Left forelimb (tissue), 1 donor: ENCODE measurements around the gene TMEFF2.

Experiments
- DNase-seq: peaks from one replicate; pipeline ENCODE4 v3.0.0-alpha.2; 2018; ENCODE audit warnings: low spot score

The TMEFF2 gene

GRCh38 chr2:192011196-192011595 is 183.5 kb downstream of the TMEFF2 start:
- no peak for DNase-seq

DNA sequence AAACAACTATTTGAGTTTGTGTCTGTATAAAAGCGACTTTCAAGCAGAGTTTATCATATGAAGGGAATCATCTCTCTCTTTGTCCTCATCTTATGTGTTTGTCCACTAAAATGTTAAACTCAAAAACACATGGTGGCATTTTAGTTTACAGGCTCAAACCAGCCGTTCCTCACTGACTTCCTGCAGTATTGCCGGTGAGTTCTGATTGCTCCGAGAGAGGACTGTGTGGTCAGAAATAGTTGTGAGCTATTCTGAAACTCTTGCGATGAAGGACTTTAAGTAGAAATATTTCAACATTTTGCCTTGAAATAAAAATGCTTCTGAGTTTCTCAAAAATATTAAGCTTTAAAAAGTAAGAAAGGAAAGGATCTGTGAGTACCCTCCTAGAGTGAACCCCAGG is 184.7 kb downstream of the TMEFF2 start:
- DNase-seq: no peak

GRCh38 chr2:192007581-192008228 is 187.0 kb downstream of the TMEFF2 start:
- no peak for DNase-seq

GRCh38 chr2:192005211-192005610 is 189.5 kb downstream of the TMEFF2 start:
- no peak for DNase-seq

DNA sequence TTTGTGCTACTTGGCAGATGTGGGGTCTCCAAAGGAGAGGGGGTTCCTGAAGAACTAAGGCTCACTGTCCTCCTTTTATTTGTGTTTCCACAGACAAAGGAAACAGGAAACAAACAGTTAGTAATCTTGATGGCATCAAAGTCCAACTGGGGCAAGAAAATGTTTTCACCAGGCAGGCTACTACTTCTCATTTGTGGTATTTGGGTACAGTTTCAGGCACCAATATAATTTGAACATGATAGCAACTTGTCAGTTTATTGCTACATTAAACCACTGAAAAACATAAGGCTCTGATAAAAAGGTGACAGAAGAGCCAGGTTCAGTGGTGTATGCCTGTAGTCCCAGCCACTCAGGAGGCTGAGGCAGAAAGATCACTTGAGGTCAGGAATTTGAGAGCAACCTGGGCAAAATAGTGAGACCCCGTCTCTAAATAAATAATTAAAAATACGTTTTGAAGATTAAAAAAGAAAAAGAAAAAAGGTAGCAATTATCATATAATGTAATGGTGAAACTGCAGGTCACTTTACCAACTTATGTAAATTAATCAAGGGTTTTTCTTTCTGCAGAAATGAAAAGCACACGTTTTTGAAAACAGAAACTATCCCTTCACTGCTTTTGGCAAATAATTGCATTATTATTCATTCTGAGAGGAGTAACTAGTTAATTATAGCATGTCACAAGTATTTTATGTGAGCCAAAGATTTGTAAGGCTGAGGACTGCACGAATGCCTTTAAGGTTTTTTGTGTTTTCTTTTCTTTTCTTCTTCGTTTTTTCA is 190.4 kb downstream of the TMEFF2 start:
- DNase-seq: no peak

- no peak for DNase-seq
These were observed 192.3 kb downstream of the TMEFF2 start for GRCh38 chr2:192002418-192002817.

- no peak for DNase-seq
These were observed 194.3 kb downstream of the TMEFF2 start for GRCh38 chr2:192000196-192000980.

DNA sequence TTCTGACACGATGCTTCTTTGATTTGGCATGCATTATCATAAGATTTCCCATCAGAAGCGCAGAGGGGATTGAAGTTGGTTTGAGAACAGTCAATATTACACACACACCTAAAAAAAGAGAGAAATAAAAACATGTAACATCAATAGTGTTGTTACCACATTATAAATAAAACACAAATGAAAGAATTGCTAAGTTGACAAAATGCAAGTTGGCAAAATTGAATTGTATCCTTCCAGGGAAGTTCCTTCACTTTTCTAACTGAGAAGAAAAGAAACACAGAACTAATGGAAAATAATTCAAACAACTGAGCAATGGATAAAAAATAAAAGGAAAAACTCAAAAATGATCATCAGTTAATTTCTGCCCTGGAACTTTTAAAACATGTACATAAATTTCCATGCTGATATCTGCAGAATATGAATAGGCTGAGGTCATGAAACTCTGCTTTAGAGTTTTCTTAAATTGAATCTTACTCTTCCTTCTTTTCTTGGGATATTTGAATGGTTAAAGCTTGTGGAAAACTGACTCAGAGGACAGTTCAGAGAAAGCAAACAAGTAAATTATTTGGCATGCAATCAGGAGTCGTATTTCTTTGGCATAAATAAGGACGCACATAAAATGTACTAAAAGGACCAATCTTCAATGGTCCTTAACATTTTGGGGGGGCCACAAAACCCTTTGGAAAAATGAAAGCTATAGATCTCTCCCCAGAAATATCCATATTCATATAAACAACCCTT is 195.5 kb downstream of the TMEFF2 start:
- DNase-seq: no peak

GRCh38 chr2:191995285-191995684 is 199.4 kb downstream of the TMEFF2 start:
- no peak for DNase-seq

GRCh38 chr2:191994749-191995148 is 200.0 kb downstream of the TMEFF2 start:
- no peak for DNase-seq

- no peak for DNase-seq
These were observed 203.3 kb downstream of the TMEFF2 start for GRCh38 chr2:191991442-191991841.

DNA sequence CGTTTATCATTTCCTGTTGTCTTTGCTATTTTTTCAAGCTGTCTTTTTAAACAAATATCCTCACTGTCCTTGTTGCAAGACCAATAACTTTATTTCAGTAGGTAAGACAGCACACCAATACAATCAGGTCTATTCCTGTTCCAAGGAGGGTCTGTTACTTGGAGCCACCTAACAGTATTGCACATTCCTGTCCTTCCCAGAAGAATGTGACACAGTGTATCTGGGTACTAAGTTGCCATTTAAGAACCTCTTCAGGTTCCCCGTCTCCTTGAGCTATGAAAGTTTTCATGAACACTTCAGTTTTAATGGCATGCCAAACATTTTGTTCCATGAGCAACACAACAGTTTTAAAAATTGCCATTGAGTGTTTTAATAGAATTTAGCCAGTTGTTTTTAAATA is 209.0 kb downstream of the TMEFF2 start:
- DNase-seq: no peak

DNA sequence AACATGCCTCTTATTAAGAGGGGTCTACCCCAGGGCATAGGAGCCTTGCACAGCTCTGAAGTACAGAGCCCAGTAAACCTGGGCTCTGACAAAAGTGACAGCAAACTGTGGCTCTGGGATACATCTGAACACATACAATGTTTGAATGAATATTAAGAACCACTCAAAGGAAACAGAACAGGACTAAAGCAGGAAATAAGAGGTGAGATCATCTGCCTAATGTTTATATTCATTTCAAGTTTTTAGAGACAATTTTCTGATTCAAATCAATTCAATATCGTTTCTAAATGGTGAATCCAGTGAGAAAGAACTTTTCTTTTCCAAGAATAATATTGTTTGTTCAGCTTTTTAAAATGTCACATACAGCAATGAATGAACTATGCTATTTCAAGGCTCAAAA is 211.1 kb downstream of the TMEFF2 start:
- no peak for DNase-seq

DNA sequence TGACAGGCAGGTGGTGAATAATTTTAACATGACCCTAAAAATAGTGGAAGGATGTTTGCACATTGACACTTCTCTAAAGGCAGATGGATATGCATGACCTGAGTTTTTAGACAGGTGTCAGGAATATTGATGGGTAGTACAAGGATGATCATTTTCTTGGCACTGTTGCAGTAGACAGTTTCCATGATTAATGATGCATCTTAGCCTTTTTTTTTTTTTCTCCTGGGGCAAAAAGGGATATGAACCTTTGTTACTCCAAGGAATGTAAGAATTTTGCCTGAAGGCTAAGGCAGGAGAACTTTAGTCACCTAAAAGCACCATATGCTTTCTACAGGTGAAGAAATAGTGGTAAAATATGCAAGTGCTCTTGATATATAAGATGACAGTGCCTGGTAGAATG is 211.5 kb downstream of the TMEFF2 start:
- no peak for DNase-seq

DNA sequence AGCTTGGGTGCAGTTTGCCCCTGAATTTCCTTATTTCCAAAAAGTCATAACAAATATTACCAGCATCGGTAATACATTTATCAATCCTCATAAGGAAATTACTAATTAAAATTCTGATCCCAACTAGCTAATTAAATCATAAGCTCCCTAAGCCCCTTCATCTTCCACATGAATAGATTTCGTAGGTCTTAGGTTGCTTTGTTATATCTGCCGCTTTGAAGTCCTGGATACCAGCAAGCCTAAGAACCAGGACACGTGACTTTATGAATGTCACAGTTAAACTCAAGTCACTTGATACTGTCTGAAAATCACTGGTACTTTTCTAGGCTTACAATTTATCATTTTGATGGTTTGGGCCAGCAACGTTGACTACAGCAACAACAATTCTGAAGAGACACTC is 213.0 kb downstream of the TMEFF2 start:
- no peak for DNase-seq

GRCh38 chr2:191980483-191980882 is 214.2 kb downstream of the TMEFF2 start:
- DNase-seq: no peak

GRCh38 chr2:191979221-191979730 is 215.5 kb downstream of the TMEFF2 start:
- no peak for DNase-seq

- DNase-seq: no peak
These were observed 217.0 kb downstream of the TMEFF2 start for GRCh38 chr2:191977754-191978153.

DNA sequence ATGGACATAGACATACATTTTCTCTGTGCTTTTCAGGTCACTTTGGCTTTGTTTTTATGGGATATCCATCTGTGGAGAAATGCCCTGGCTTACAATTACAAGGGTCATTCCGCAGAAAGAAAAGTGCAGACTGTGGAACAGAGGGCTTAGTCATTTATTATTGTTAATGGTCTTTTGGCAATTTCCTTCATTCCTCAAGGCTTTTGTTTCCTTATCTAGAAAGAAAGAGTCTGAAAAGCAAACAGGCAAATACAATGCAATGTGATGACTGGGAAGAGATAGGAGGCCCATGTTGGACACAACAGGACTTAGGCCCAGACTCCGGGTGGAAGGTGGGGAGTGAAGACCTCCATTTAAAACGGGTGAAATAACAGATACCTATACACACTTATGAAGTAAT is 218.3 kb downstream of the TMEFF2 start:
- DNase-seq: no peak

DNA sequence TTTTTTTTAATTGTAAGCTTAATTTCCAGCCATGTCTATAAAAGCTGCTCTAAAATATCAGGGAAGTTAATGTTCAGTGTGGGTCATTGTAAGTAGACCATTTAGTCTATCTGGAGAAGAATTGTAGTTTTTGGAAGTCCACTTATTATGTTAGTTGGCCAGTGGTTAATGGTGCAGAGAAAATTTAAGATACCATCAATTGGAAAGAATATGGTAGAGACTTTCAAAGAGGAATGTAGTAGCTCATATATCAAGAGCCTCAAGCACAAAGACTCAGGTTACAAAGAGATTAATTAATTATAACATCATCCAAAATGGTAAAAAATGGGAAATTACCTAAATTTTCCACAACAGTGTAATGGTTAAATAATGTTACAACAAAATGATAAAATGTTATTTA is 220.1 kb downstream of the TMEFF2 start:
- DNase-seq: no peak

GRCh38 chr2:191970867-191971266 is 223.9 kb downstream of the TMEFF2 start:
- no peak for DNase-seq

GRCh38 chr2:191968120-191968519 is 226.6 kb downstream of the TMEFF2 start:
- DNase-seq: no peak
